Body of pancreas (tissue), 4 donors: Measurements from ENCODE around the gene MATN4. TPM values are rescaled to one million over a fixed set of nuclear protein-coding genes. Genes with fewer than 3 reads are reported as not detected.

ENCODE experiments used
- ATAC-seq: fragments of 150-250 bp; one replicate; pipeline ENCODE4 v1.9.1; 2016
- DNase-seq, 4 donors: peaks; one replicate each; pipeline ENCODE4 v3.0.0-alpha.2; 2019
- H3K27ac ChIP-seq, 4 donors: fragments of 200-600 bp; sonication (generic); 1 replicate in 3 of 4; 2 replicates in 1 of 4; pipeline versions ENCODE4 v1.5.1 to v1.6.1; 2016 to 2019; ENCODE audit warnings: mild to moderate bottlenecking in 1 of 4, mixed read lengths in 1 of 4, moderate library complexity in 1 of 4
- H3K27me3 ChIP-seq, 2 donors: fragments of 200-600 bp; sonication (generic); one replicate each; pipeline ENCODE4 v1.6.0; 2016; ENCODE audit warnings: mild to moderate bottlenecking in 1 of 2
- H3K36me3 ChIP-seq, 2 donors: fragments of 200-600 bp; sonication (generic); replicated peaks in 1 of 2; 2 replicates each; pipeline ENCODE4 v1.5.1; 2016; ENCODE audit warnings: low read depth in 2 of 2; ENCODE audit not compliant: insufficient read depth in 1 of 2
- H3K4me1 ChIP-seq: fragments of 200-600 bp; sonication (generic); one replicate; pipeline ENCODE4 v1.6.0; 2016
- H3K4me3 ChIP-seq, 2 donors: fragments of 200-600 bp; sonication (generic); 1 replicate in 1 of 2; 2 replicates in 1 of 2; pipeline ENCODE4 v1.5.1; 2016 to 2019
- H3K9me3 ChIP-seq, 3 donors: fragments of 200-600 bp; sonication (generic); 1 replicate in 2 of 3; 2 replicates in 1 of 3; pipeline ENCODE4 v1.5.1; 2016
- CTCF ChIP-seq, 7 experiments: fragments of 450-650 bp in 4 of 7; fragments of 200-600 bp in 3 of 7; sonication (generic) in 3 of 7; IDR thresholded peaks; one replicate each; pipeline ENCODE4 v1.5.1; 2016 to 2019; ENCODE audit warnings: antibody characterized with exemption in 7 of 7
- POLR2A ChIP-seq, 3 donors: fragments of 450-650 bp; IDR thresholded peaks; one replicate each; pipeline ENCODE4 v1.6.1; 2016; ENCODE audit warnings: antibody characterized with exemption in 3 of 3, mild to moderate bottlenecking in 2 of 3
- WGBS, 2 donors: methylation state at CpG; one replicate each; pipeline ENCODE4 v1.1.5; 2017; 5-methylcytosine and 5-hydroxymethylcytosine counted together
- intact Hi-C: fragments of 100-400 bp; cut with DNase I; formaldehyde crosslinking; loops from one replicate; pipeline ENCODE4 v1.15.1; 2023
- total RNA-seq, 2 donors: library from RNA; depleted of rRNA; stranded (reverse); fragments of >200 nt; gene quantifications; one replicate each; pipeline ENCODE4 v1.1.0, GENCODE V29; 2016

The MATN4 gene
- total RNA-seq, 2 donors from 2014 or later: 4.9 to 5.3 TPM

GRCh38 chr20:45322952-45323383, 14.9 kb upstream of the MATN4 start:
- 27 to 32% methylated on average over 7 of the region's 7 CpGs for WGBS, 2 donors
- Histone ChIP-seq H3K4me1 (peaks cover 43% of the 10 kb centered on the region), H3K27ac (peak overlapping the region in 3 of 4 donors; percentile 57 to 74 (median 67)), H3K36me3 (peaks cover 0 to 16% of the 10 kb centered on the region in 2 donors), H3K4me3 (no peak overlapping the region), H3K27me3 (no peaks in the 10 kb centered on the region), H3K9me3 (no peaks in the 10 kb centered on the region)
- peak; percentile 70 to 88 (median 76) for DNase-seq
- peak; percentile 24 to 81 (median 67) for TF ChIP-seq CTCF (IDR thresholded peaks at IDR 0.05)
- no peak for TF ChIP-seq POLR2A (IDR thresholded peaks at IDR 0.05)
- intact Hi-C loops: no loop called here
- ATAC-seq: peak; percentile 51

- ATAC-seq (no peak), DNase-seq (no peak)
- Histone ChIP-seq H3K4me1 (peaks cover 59% of the 10 kb centered on the region), H3K36me3 (peaks cover 0 to 5% of the 10 kb centered on the region in 2 donors), H3K9me3 (no peaks in the 10 kb centered on the region), H3K27me3 (no peaks in the 10 kb centered on the region), H3K4me3 (no peak overlapping the region), H3K27ac (peak overlapping the region; percentile 23 to 74 (median 58))
- TF ChIP-seq POLR2A (IDR thresholded peaks at IDR 0.05): no peak
- TF ChIP-seq CTCF (IDR thresholded peaks at IDR 0.05): no peak
- 33 to 39% methylated on average over 5 of the region's 5 CpGs for WGBS, 2 donors
- intact Hi-C loops: no loop called here
Measured at GRCh38 chr20:45320948-45321595, 13.0 kb upstream of the MATN4 start.

- H3K4me3 ChIP-seq: no peak overlapping the region
- no peaks in the 10 kb centered on the region for H3K27me3 ChIP-seq
- peak; percentile 4 for ATAC-seq
- peaks cover 65% of the 10 kb centered on the region for H3K4me1 ChIP-seq
- peak overlapping the region; percentile 39 to 74 (median 54) for H3K27ac ChIP-seq
- intact Hi-C loops: loop anchor here (5.0 to 10.0 kb wide), 2 partner anchors 123 to 274 kb away; no protein-coding TSS in a partner anchor
- H3K9me3 ChIP-seq: no peaks in the 10 kb centered on the region
- TF ChIP-seq POLR2A (IDR thresholded peaks at IDR 0.05): peak in 1 of 3 donors; percentile 51
- no peak for TF ChIP-seq CTCF (IDR thresholded peaks at IDR 0.05)
- peaks cover 0 to 2% of the 10 kb centered on the region in 2 donors for H3K36me3 ChIP-seq
- peak in 1 of 4 donors; percentile 31 for DNase-seq
- 42 to 43% methylated on average over 2 of the region's 2 CpGs for WGBS, 2 donors
Measured at GRCh38 chr20:45318948-45319347, 10.8 kb upstream of the MATN4 start.

GRCh38 chr20:45318386-45318939, 10.4 kb upstream of the MATN4 start:
- Histone ChIP-seq H3K9me3 (no peaks in the 10 kb centered on the region), H3K4me3 (no peak overlapping the region), H3K27ac (peak overlapping the region; percentile 39 to 74 (median 54)), H3K4me1 (peaks cover 68% of the 10 kb centered on the region), H3K36me3 (peaks cover 0 to 2% of the 10 kb centered on the region in 2 donors), H3K27me3 (no peaks in the 10 kb centered on the region)
- DNase-seq (peak in 3 of 4 donors; percentile 31 to 52 (median 38)), ATAC-seq (no peak)
- TF ChIP-seq POLR2A (IDR thresholded peaks at IDR 0.05) (no peak), CTCF (IDR thresholded peaks at IDR 0.05) (no peak)
- intact Hi-C loops: loop anchor here (5.0 to 10.0 kb wide), 2 partner anchors 124 to 274 kb away; no protein-coding TSS in a partner anchor
- WGBS, 2 donors: 48 to 50% methylated on average over 6 to 7 of the region's 7 CpGs
